ENCODE measurements around the gene CFAP221.

GRCh38 chr2:119508756-119509155 is 35.5 kb upstream of the CFAP221 start:
- no peak for TF ChIP-seq CTCF (IDR thresholded peaks at IDR 0.05)
- TF ChIP-seq POLR2A (IDR thresholded peaks at IDR 0.05) = no peak

Data from body of pancreas (tissue), 4 donors.